ENCODE results near the gene OR10A4.
"Not testable (repeated sequence)": the region's sequence is repeated elsewhere in the genome, so short reads cannot be mapped to it uniquely, and the experiment has no call there.

GRCh38 chr11:6854801-6855200 lies 21.6 kb upstream of the OR10A4 start:
- TF ChIP-seq, protein P1, sequence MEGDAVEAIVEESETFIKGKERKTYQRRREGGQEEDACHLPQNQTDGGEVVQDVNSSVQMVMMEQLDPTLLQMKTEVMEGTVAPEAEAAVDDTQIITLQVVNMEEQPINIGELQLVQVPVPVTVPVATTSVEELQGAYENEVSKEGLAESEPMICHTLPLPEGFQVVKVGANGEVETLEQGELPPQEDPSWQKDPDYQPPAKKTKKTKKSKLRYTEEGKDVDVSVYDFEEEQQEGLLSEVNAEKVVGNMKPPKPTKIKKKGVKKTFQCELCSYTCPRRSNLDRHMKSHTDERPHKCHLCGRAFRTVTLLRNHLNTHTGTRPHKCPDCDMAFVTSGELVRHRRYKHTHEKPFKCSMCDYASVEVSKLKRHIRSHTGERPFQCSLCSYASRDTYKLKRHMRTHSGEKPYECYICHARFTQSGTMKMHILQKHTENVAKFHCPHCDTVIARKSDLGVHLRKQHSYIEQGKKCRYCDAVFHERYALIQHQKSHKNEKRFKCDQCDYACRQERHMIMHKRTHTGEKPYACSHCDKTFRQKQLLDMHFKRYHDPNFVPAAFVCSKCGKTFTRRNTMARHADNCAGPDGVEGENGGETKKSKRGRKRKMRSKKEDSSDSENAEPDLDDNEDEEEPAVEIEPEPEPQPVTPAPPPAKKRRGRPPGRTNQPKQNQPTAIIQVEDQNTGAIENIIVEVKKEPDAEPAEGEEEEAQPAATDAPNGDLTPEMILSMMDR (IDR thresholded peaks at IDR 0.05) = not testable (repeated sequence)
- TF ChIP-seq POLR2A, POLR2AphosphoS5 (IDR thresholded peaks at IDR 0.05): not testable (repeated sequence)
